ENCODE results near the gene SDHAF1.

DNA sequence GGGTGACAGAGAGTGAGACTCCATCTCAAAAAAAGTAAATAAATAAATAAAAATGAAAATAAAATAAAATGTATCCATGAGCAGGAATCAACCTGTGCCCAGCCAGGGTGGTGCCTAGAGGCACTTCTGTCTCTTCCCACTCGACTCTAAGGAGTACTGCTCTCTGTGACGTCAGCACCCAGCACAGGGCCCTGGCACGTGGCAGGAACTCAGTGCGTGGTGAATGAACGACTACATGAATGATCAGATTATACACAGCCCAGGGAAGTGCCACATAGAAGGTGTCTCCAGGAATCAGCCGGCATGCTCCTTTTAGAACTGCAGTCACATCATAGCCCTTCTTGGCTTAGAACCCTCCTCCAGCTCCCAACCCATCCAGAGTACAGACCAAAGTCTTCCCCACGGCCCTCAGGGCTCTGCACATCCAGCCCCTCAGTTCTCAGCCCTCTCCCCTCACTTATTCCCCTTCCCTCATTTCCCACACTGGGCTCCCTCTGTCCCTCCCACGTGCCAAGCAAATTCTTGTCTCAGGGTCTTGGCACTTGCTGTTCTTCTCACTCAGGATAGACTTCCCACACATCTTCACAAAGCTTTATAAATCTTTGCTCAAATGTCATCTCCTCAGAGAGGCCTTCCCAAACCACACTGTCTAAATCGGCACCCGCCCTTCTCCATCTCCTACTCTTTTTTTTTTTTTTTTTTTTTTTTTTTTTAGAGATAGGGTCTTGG, 33.5 kb downstream of the SDHAF1 start:
- TF ChIP-seq SP1 (IDR thresholded peaks at IDR 0.05) (no peak), CTBP1 (IDR thresholded peaks at IDR 0.05; ENCODE audit: borderline replicate concordance) (no peak), FOXM1 (IDR thresholded peaks at IDR 0.05; ENCODE audit: borderline replicate concordance) (no peak), ELF4 (IDR thresholded peaks at IDR 0.05) (no peak), NFRKB (IDR thresholded peaks at IDR 0.05) (no peak), HDGF (IDR thresholded peaks at IDR 0.05; ENCODE audit: borderline replicate concordance) (no peak), L3MBTL2 (conservative IDR thresholded peaks at IDR 0.05) (no peak), ARNT (IDR thresholded peaks at IDR 0.05) (no peak), FOXA1 (IDR thresholded peaks at IDR 0.05) (no peak), SUZ12 (IDR thresholded peaks at IDR 0.05) (no peak), FOXK2 (IDR thresholded peaks at IDR 0.05) (no peak), LEF1 (IDR thresholded peaks at IDR 0.05; ENCODE audit: borderline replicate concordance) (no peak), BHLHE40 (IDR thresholded peaks at IDR 0.05; ENCODE audit: borderline replicate concordance) (no peak)

All from HEK293T (cell line).